Hepatocyte (in vitro differentiated cells): ENCODE measurements around the gene STAP2. TPM values are rescaled to one million over a fixed set of nuclear protein-coding genes. Genes with fewer than 3 reads are reported as not detected.

ENCODE experiments used
- DNase-seq: peaks from one replicate; pipeline ENCODE4 v3.0.0-alpha.2; 2016; ENCODE audit warnings: low spot score
- H2AFZ ChIP-seq: fragments of 200-600 bp; sonication (generic); 2 replicates; pipeline ENCODE4 v1.6.0; 2016; ENCODE audit warnings: antibody characterized with exemption, mild to moderate bottlenecking
- H3K27ac ChIP-seq: fragments of 200-600 bp; sonication (generic); 2 replicates; pipeline ENCODE4 v1.5.1; 2016; ENCODE audit warnings: mild to moderate bottlenecking
- H3K27me3 ChIP-seq: fragments of 200-600 bp; sonication (generic); 2 replicates; pipeline ENCODE4 v1.6.1; 2016
- H3K36me3 ChIP-seq: fragments of 200-600 bp; sonication (generic); replicated peaks from 2 replicates; pipeline ENCODE4 v1.5.1; 2016; ENCODE audit warnings: low read depth; ENCODE audit not compliant: insufficient read depth
- H3K4me1 ChIP-seq: fragments of 200-600 bp; sonication (generic); 2 replicates; pipeline ENCODE4 v1.5.1; 2016; ENCODE audit warnings: mild to moderate bottlenecking, moderate library complexity; ENCODE audit not compliant: insufficient read depth
- H3K4me2 ChIP-seq: fragments of 200-600 bp; sonication (generic); 2 replicates; pipeline ENCODE4 v1.6.0; 2016
- H3K4me3 ChIP-seq: fragments of 200-600 bp; sonication (generic); 2 replicates; pipeline ENCODE4 v1.5.1; 2016; ENCODE audit warnings: mild to moderate bottlenecking
- H3K79me2 ChIP-seq: fragments of 200-600 bp; sonication (generic); 2 replicates; pipeline ENCODE4 v1.6.0; 2017; ENCODE audit warnings: mild to moderate bottlenecking
- H3K9me2 ChIP-seq: fragments of 200-600 bp; sonication (generic); replicated peaks from 2 replicates; pipeline ENCODE4 v1.6.0; 2017; ENCODE audit warnings: mild to moderate bottlenecking; ENCODE audit not compliant: insufficient read depth
- H3K9me3 ChIP-seq: fragments of 200-600 bp; sonication (generic); 2 replicates; pipeline ENCODE4 v1.5.1; 2016; ENCODE audit warnings: low read depth, mild to moderate bottlenecking
- H4K20me1 ChIP-seq: fragments of 200-600 bp; sonication (generic); 2 replicates; pipeline ENCODE4 v1.6.0; 2016; ENCODE audit warnings: mild to moderate bottlenecking; ENCODE audit not compliant: insufficient read depth, poor library complexity, severe bottlenecking
- EZH2 ChIP-seq: fragments of 200-600 bp; sonication (generic); IDR thresholded peaks from 2 replicates; pipeline ENCODE4 v1.6.1; 2016; ENCODE audit warnings: antibody characterized with exemption, mild to moderate bottlenecking, borderline replicate concordance
- EZH2phosphoT487 ChIP-seq: fragments of 200-600 bp; sonication (generic); IDR thresholded peaks from one replicate; pipeline ENCODE4 v1.6.1; 2018; ENCODE audit warnings: antibody characterized with exemption, mild to moderate bottlenecking, low read depth, moderate library complexity; ENCODE audit not compliant: unreplicated experiment, severe bottlenecking
- WGBS: methylation state at CpG from one replicate; pipeline ENCODE4 v1.1.6; 2016; ENCODE audit warnings: low lambda C conversion rate; ENCODE audit errors: missing lambda C conversion rate; 5-methylcytosine and 5-hydroxymethylcytosine counted together
- polyA plus RNA-seq: library from polyadenylated mRNA; unstranded; fragments of >200 nt; fragmentation: Nextera tagmentation; extraction: Ambion mirVana; gene quantifications from 2 replicates; pipeline ENCODE4 v1.2.1, GENCODE V29; 2016
- total RNA-seq: library from RNA; depleted of rRNA; stranded (reverse); fragments of >200 nt; gene quantifications from 2 replicates; pipeline ENCODE4 v1.2.3, GENCODE V29; 2014
- TF ChIP-seq, protein P1 (sequence below): fragments of 200-600 bp; sonication (generic); IDR thresholded peaks from 2 replicates; pipeline ENCODE4 v1.5.1; 2016; ENCODE audit warnings: antibody characterized with exemption, mild to moderate bottlenecking; ENCODE audit not compliant: poor library complexity

Gene STAP2
- total and polyA plus RNA-seq, 2 experiments from 2014 or later: 28.1 to 34.4 TPM

DNA sequence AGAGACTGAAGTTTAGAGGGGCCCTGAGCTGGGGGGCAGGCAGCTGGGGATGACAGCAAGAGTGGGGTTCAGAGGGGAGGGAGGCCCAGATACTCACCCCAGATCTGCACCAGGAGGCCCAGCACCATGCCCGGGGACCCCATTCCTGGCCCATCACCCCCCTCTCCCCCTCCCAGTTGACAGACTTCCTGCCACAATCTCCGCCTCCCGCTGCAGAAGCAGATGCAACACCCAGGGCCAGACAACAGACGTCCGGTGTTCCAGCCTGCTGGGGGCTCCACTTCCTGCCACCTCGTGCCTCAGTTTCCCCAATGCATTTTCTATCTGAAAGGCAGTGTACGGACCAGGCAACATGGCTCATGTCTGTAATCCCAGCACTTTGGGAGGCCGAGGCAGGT lies 36.4 kb downstream of the STAP2 start, which contains the start of gene TMIGD2:
TMIGD2 (minus strand) TSS at position 147 of the 398 bp plus-strand sequence; CDS start at position 143, 4 bp downstream.
- 79% methylated on average over 6 of the region's 8 CpGs for WGBS
- TF ChIP-seq, protein P1, sequence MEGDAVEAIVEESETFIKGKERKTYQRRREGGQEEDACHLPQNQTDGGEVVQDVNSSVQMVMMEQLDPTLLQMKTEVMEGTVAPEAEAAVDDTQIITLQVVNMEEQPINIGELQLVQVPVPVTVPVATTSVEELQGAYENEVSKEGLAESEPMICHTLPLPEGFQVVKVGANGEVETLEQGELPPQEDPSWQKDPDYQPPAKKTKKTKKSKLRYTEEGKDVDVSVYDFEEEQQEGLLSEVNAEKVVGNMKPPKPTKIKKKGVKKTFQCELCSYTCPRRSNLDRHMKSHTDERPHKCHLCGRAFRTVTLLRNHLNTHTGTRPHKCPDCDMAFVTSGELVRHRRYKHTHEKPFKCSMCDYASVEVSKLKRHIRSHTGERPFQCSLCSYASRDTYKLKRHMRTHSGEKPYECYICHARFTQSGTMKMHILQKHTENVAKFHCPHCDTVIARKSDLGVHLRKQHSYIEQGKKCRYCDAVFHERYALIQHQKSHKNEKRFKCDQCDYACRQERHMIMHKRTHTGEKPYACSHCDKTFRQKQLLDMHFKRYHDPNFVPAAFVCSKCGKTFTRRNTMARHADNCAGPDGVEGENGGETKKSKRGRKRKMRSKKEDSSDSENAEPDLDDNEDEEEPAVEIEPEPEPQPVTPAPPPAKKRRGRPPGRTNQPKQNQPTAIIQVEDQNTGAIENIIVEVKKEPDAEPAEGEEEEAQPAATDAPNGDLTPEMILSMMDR: no peak
- no peak for TF ChIP-seq EZH2phosphoT487
- no peak for TF ChIP-seq EZH2
- H2AFZ ChIP-seq: peak within 1 kb of the TSS; percentile 10
- H3K27ac ChIP-seq: no peak within 1 kb of the TSS
- no peaks in the 10 kb centered on the region for H3K9me3 ChIP-seq
- DNase-seq: no peak
- H3K4me1 ChIP-seq: no peaks in the 10 kb centered on the region
- no peaks in the 10 kb centered on the region for H3K36me3 ChIP-seq
- H3K27me3 ChIP-seq: no peaks in the 10 kb centered on the region
- no peak within 1 kb of the TSS for H3K4me3 ChIP-seq
- no peaks in the 10 kb centered on the region for H4K20me1 ChIP-seq
- H3K79me2 ChIP-seq: no peaks in the 10 kb centered on the region
- no peaks in the 10 kb centered on the region for H3K9me2 ChIP-seq
- H3K4me2 ChIP-seq: no peak within 1 kb of the TSS

DNA sequence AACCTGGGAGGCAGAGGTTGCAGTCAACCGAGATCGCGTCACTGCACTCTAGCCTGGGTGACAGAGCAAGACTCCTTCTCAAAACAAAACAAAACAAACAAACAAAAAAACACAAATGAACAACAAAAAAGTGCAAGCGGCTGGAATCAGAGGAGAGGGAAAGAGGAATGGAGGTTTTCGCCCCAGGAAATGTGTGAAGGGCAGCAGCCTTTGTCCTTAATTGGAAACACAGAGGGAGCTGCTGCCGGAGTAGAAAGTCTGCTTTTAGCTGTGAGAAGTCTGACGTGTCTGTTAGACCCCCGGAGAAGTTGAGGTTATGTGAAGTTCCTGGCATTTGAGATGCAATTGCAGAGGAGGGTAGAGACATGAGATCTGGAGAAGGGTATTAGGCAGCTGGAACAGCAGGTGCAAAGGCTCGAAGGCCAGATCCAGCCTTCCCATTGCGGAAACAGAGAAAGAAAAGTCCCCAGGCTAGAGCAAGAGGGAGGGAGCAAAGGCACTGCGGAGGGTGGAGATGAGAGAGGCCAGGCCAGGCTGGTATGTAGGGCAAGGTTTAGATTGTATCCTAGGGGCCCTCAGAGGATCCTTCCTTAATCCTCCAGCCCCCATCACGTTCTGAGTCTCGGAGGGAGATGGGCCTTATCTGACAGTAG lies 36.9 kb downstream of the STAP2 start:
- H3K27me3 ChIP-seq: no peaks in the 10 kb centered on the region
- H3K9me3 ChIP-seq: no peaks in the 10 kb centered on the region
- H3K4me2 ChIP-seq: no peak overlapping the region
- no peak overlapping the region for H3K4me3 ChIP-seq
- H3K9me2 ChIP-seq: no peaks in the 10 kb centered on the region
- no peaks in the 10 kb centered on the region for H3K4me1 ChIP-seq
- no peaks in the 10 kb centered on the region for H4K20me1 ChIP-seq
- H3K27ac ChIP-seq: no peak overlapping the region
- H3K79me2 ChIP-seq: no peaks in the 10 kb centered on the region
- peak overlapping the region; percentile 10 for H2AFZ ChIP-seq
- WGBS: 58% methylated on average over 13 of the region's 13 CpGs
- TF ChIP-seq EZH2phosphoT487 (no peak), EZH2 (no peak)
- TF ChIP-seq, protein P1: no peak
- H3K36me3 ChIP-seq: no peaks in the 10 kb centered on the region
- DNase-seq: no peak

DNA sequence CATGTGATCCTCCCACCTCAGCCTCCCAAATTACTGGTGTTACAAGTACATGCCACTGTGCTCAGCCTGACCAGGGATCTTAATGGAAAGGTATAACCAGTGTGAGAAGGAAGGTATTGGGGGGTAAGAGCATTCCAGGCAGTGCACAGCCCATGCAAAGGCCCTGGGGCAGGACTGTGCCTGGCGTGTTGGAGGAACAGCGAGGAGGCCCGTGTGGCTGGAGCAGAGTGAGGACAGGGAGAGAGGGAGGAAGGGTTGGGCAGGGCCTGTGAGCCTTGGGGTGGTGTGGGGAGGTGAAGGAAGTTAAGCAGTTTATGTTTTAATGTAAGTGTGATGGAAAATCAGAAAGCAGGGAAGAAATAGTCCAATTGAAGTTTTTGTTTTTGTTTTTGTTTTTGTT lies 38.0 kb downstream of the STAP2 start:
- no peak overlapping the region for H3K4me3 ChIP-seq
- H3K36me3 ChIP-seq: no peaks in the 10 kb centered on the region
- H2AFZ ChIP-seq: no peak overlapping the region
- no peaks in the 10 kb centered on the region for H3K9me2 ChIP-seq
- H3K79me2 ChIP-seq: no peaks in the 10 kb centered on the region
- no peaks in the 10 kb centered on the region for H3K9me3 ChIP-seq
- H3K4me2 ChIP-seq: no peak overlapping the region
- no peak for DNase-seq
- no peak overlapping the region for H3K27ac ChIP-seq
- no peaks in the 10 kb centered on the region for H3K4me1 ChIP-seq
- no peaks in the 10 kb centered on the region for H3K27me3 ChIP-seq
- TF ChIP-seq EZH2phosphoT487 (no peak), EZH2 (no peak)
- TF ChIP-seq, protein P1: no peak
- H4K20me1 ChIP-seq: no peaks in the 10 kb centered on the region
- 95% methylated on average over 3 of the region's 3 CpGs for WGBS
